MM.1S (cell line): Measurements from ENCODE around the gene MACROD1.

ENCODE experiments used
- CTCF ChIP-seq: fragments of 300-600 bp; sonication (generic); IDR thresholded peaks from 2 replicates; pipeline ENCODE4 v1.5.1; 2016; ENCODE audit warnings: antibody characterized with exemption, low read length, mixed read lengths
- EZH2phosphoT487 ChIP-seq: fragments of 300-600 bp; sonication (generic); IDR thresholded peaks from 2 replicates; pipeline ENCODE4 v1.6.1; 2018; ENCODE audit warnings: antibody characterized with exemption, low read length

- no peak for TF ChIP-seq CTCF
- TF ChIP-seq EZH2phosphoT487: no peak
Observed at GRCh38 chr11:64065712-64066111, 100.2 kb downstream of the MACROD1 start.
